Sciatic nerve (tissue), 2 donors: ENCODE measurements around the gene DPYSL5. TPM values are rescaled to one million over a fixed set of nuclear protein-coding genes. Genes with fewer than 3 reads are reported as not detected.

ENCODE experiments used
- ATAC-seq: fragments of 200-7000 bp; cut with Tn5 transposase; one replicate; pipeline ENCODE4 v1.9.1; 2020; ENCODE audit warnings: mild to moderate bottlenecking, moderate library complexity
- DNase-seq: peaks from one replicate; pipeline ENCODE4 v3.0.0-alpha.2; 2020; ENCODE audit warnings: low spot score
- intact Hi-C: fragments of 100-400 bp; cut with DNase I; formaldehyde crosslinking; loops from one replicate; pipeline ENCODE4 v1.14.2; 2022
- total RNA-seq: library from RNA; stranded (reverse); fragmentation: NEBNext Ultra II Directional; extraction: Animal tissue kit (Norgen Biotek cat#: 25700); gene quantifications from one replicate; pipeline ENCODE4 v1.2.1, GENCODE V29; 2021
- donor health status: DM: no; HTN: no; CAD: no.
- donor health status: DM: no; HTN: no; CAD: no.

The DPYSL5 gene
- total RNA-seq, 1 donor from 2014 or later = not detected

- no peak for ATAC-seq
Observed at GRCh38 chr2:26971911-26972786, 124.2 kb downstream of the DPYSL5 start.

GRCh38 chr2:26974352-26974751 lies 126.4 kb downstream of the DPYSL5 start:
- intact Hi-C loops = no loop called here
- ATAC-seq (no peak), DNase-seq (no peak)

More at GRCh38 chr2:26971911-26972786, 124.2 kb downstream of the DPYSL5 start:
- no peak for DNase-seq
- intact Hi-C loops = no loop called here

- ATAC-seq = no peak
- no peak for DNase-seq
- intact Hi-C loops = no loop called here
Observed at GRCh38 chr2:26975102-26975501, 127.2 kb downstream of the DPYSL5 start.

GRCh38 chr2:26975656-26976055 lies 127.7 kb downstream of the DPYSL5 start:
- intact Hi-C loops = no loop called here
- no peak for ATAC-seq
- no peak for DNase-seq

- intact Hi-C loops = no loop called here
- ATAC-seq (no peak), DNase-seq (no peak)
Observed at GRCh38 chr2:26976237-26976636, 128.3 kb downstream of the DPYSL5 start.

- intact Hi-C loops = no loop called here
- DNase-seq (no peak), ATAC-seq (no peak)
Observed at GRCh38 chr2:26977012-26977411, 129.1 kb downstream of the DPYSL5 start.

- intact Hi-C loops = no loop called here
- ATAC-seq (no peak), DNase-seq (no peak)
Observed at GRCh38 chr2:26978061-26978596, 130.2 kb downstream of the DPYSL5 start.

GRCh38 chr2:26979741-26980140 lies 131.8 kb downstream of the DPYSL5 start:
- no peak for ATAC-seq
- intact Hi-C loops = no loop called here
- no peak for DNase-seq

- DNase-seq (no peak), ATAC-seq (no peak)
- intact Hi-C loops = no loop called here
Observed at GRCh38 chr2:26980971-26981370, 133.0 kb downstream of the DPYSL5 start.

- no peak for DNase-seq
- intact Hi-C loops = no loop called here
- peak; percentile 78 for ATAC-seq
Observed at GRCh38 chr2:26982102-26982742, 134.3 kb downstream of the DPYSL5 start.

GRCh38 chr2:26983746-26984145 lies 135.8 kb downstream of the DPYSL5 start:
- intact Hi-C loops = no loop called here
- DNase-seq (no peak), ATAC-seq (no peak)

GRCh38 chr2:26985807-26986206 lies 137.9 kb downstream of the DPYSL5 start:
- DNase-seq = no peak
- intact Hi-C loops = no loop called here
- ATAC-seq = no peak

- intact Hi-C loops = no loop called here
- no peak for ATAC-seq
- no peak for DNase-seq
Observed at GRCh38 chr2:26986576-26986975, 138.6 kb downstream of the DPYSL5 start.

- no peak for ATAC-seq
- no peak for DNase-seq
- intact Hi-C loops = no loop called here
Observed at GRCh38 chr2:26988058-26988860, 140.3 kb downstream of the DPYSL5 start.

- DNase-seq (no peak), ATAC-seq (no peak)
- intact Hi-C loops = no loop called here
Observed at GRCh38 chr2:26989156-26989555, 141.2 kb downstream of the DPYSL5 start.

- intact Hi-C loops = no loop called here
- DNase-seq (no peak), ATAC-seq (no peak)
Observed at GRCh38 chr2:26991717-26992116, 143.8 kb downstream of the DPYSL5 start.

- ATAC-seq (no peak), DNase-seq (no peak)
- intact Hi-C loops = no loop called here
Observed at GRCh38 chr2:26993768-26994167, 145.8 kb downstream of the DPYSL5 start.

GRCh38 chr2:26994983-26995382 lies 147.1 kb downstream of the DPYSL5 start:
- ATAC-seq (no peak), DNase-seq (no peak)
- intact Hi-C loops = no loop called here

GRCh38 chr2:26997394-26997793 lies 149.5 kb downstream of the DPYSL5 start:
- DNase-seq (no peak), ATAC-seq (no peak)
- intact Hi-C loops = no loop called here
